Measurements from ENCODE around the gene HEXIM2.

DNA sequence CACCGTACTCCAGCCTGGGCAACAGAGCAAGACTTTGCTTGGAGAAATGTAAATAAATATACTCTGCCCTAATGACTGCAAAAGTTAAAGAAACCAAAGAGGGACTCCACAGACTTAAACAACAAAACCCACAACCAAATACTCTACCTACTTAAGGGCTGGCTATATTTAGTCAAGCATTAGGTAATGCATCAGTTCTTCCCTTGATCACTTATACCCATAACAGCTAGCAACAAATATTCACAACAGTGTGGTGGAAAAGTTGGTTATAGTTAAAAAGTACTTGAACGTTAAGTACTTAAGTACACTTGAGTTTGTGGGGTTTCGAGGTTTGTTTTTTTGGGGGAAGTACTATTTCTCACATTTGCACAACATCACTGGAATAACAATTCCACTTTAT is 5.4 kb upstream of the HEXIM2 start:
- TF ChIP-seq, protein P1, sequence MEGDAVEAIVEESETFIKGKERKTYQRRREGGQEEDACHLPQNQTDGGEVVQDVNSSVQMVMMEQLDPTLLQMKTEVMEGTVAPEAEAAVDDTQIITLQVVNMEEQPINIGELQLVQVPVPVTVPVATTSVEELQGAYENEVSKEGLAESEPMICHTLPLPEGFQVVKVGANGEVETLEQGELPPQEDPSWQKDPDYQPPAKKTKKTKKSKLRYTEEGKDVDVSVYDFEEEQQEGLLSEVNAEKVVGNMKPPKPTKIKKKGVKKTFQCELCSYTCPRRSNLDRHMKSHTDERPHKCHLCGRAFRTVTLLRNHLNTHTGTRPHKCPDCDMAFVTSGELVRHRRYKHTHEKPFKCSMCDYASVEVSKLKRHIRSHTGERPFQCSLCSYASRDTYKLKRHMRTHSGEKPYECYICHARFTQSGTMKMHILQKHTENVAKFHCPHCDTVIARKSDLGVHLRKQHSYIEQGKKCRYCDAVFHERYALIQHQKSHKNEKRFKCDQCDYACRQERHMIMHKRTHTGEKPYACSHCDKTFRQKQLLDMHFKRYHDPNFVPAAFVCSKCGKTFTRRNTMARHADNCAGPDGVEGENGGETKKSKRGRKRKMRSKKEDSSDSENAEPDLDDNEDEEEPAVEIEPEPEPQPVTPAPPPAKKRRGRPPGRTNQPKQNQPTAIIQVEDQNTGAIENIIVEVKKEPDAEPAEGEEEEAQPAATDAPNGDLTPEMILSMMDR (IDR thresholded peaks at IDR 0.05), result no peak
- TF ChIP-seq POLR2A (IDR thresholded peaks at IDR 0.05) (no peak), POLR2AphosphoS5 (IDR thresholded peaks at IDR 0.05) (no peak), EP300 (IDR thresholded peaks at IDR 0.05) (no peak)

All from stomach (tissue), 4 donors.